GM12873 (cell line): ENCODE data around the gene G6PD.

Experiments used
- CTCF ChIP-seq: IDR thresholded peaks from 2 replicates; pipeline ENCODE4 v1.5.1; 2012; ENCODE audit warnings: low read depth, mild to moderate bottlenecking, moderate library complexity, low read length, control low read depth; ENCODE audit not compliant: insufficient read depth; ENCODE audit errors: missing control alignments

The G6PD gene

DNA sequence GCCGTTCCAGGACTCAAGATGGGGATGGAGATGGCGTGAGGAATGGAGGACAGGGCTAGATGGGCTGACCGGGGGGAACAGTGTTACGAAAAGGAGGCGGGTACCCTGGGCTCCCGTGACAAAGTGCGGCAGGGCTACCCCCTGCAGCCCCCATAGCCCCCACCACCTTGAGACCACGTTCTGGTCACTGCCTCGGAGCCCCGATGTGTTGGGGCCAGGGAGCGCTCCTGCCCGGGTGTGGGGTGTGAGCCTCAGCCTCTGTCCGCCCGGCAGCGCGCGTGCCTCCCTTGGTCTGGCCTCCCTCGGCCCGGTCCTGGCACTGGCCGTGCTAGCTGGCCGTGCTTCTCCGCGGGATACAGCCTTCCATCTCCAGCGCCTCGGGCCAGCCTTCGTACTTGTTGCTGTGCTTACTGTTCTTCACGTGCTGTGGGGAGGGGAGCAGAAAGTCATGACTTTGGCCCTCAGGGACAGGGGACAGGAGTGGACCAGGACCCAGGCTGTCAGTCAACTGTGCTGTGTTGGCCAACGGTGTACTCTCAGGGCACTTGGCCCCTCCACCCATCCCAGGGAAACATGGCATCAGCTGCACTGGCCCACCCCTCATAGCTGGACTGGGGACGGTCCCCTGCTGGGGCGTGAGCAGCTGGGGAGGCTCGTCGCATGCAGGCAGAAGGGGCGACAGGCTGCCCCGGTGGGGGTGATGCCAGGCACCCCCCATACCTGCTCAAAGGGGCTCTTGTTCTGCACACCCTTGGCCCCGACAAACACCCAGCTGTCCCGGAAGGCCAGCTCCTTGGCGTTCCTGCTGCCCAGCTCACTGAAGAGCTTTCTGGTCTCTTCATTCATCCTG, 39.9 kb downstream of the G6PD start:
- TF ChIP-seq CTCF: no peak

GRCh38 chrX:154505734-154506133, 40.9 kb downstream of the G6PD start:
- TF ChIP-seq CTCF: no peak

DNA sequence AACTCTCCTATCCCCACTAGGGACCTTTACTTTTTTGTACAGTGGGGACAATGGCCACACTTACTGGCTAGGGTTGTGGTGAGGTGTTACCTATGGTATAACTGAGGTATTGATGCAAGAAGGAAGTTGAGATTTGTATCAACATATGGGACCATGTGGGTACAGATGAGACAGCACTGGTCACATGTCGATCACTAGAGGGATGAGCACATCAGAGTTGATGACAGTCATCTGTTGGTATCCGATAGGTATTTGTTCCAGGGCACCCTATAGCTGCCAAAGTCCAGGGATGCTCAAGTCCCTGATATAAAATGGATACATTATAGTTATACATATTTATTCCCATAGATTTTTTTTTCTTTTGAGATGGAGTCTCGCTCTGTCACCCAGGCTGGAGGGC, 43.7 kb downstream of the G6PD start:
- TF ChIP-seq CTCF: no peak

GRCh38 chrX:154502098-154502497, 44.5 kb downstream of the G6PD start:
- no peak for TF ChIP-seq CTCF

DNA sequence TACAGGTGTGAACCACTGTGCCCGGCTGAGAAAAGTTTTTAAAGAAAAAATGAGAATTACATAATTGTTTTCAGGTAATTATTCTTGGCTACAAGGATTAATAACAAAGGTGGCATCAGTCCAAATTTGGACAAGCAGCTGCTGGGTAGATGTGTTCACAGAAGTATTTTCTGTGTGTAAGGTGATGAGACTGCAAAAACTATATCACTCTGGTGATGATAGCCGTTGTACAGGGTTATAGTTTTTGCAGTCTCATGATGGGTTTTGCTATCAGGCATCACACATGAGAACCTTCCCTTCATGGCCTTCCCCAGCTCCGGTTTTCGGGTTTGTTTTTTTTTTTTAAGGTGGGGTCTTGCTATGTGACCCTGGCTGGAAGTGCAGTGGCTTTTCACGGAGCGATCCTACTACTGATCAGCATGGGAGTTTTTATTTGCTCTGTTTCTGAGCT, 51.1 kb downstream of the G6PD start:
- no peak for TF ChIP-seq CTCF

- no peak for TF ChIP-seq CTCF
These were observed 51.9 kb downstream of the G6PD start for GRCh38 chrX:154494715-154495114.

DNA sequence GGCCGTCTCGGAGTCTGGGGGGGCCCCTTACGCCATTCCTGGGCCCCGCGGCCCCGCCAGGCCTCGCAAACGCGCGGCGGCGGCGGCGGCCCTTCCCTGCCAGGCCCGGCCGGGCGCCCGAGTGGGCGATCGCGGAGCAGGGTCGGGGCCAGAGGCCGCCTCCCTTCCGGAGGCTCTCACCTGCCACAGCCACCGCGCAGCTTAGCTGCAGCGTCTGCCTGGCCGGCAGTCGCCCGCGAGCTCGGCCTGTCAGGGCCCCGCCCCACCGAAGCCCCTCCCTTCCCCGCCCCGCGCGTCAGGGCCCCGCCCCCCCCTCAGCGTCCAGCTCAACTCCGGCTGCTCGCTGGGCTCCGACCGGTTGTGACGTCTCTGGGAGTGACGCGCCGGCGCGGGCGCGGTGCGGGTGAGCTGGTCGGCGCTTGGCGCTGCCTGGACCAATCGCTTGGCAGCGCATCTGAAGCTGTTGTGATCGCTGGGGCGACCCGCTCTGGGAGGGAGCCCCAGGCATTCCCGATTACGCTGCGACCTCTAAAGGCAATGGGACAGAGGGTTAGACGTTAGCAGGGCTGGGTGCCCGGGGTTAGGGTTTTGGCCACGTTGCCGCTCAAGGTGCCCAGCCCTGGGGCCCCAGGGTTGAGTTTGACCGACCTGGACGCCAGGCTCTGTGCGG, 56.1 kb downstream of the G6PD start, which contains the start of gene SLC10A3:
SLC10A3 (minus strand) TSS at position 216 of the 670 bp plus-strand sequence. CDS start 1,689 bp downstream, outside the sequence.
- TF ChIP-seq CTCF: no peak
